Activated T-cell treated with anti-CD3 and anti-CD28 coated beads, Interleukin-2, amount 50 U/mL, for 4 hours (primary cell): Measurements from ENCODE around the gene COG3. TPM values are rescaled to one million over a fixed set of nuclear protein-coding genes. Genes with fewer than 3 reads are reported as not detected.

Experiments used
- ATAC-seq, 2 donors: fragments of 200-7000 bp; cut with Tn5 transposase; one replicate each; pipeline ENCODE4 v1.10.0; 2021
- DNase-seq: peaks from one replicate; pipeline ENCODE4 v3.0.0-alpha.2; 2020
- H3K27me3 Mint-ChIP-seq: one replicate; pipeline ENCODE4 v1.8.0; 2021; ENCODE audit warnings: low read depth, mixed read lengths
- H3K36me3 Mint-ChIP-seq: one replicate; pipeline ENCODE4 v1.8.0; 2022; ENCODE audit warnings: mixed read lengths; ENCODE audit not compliant: insufficient read depth
- H3K4me1 Mint-ChIP-seq: one replicate; pipeline ENCODE4 v1.8.0; 2021; ENCODE audit warnings: low read depth, mixed read lengths
- H3K4me3 Mint-ChIP-seq: one replicate; pipeline ENCODE4 v1.8.0; 2021; ENCODE audit warnings: mild to moderate bottlenecking, moderate library complexity, mixed read lengths
- H3K9me3 Mint-ChIP-seq: one replicate; pipeline ENCODE4 v1.8.0; 2021; ENCODE audit warnings: mixed read lengths
- total RNA-seq, 3 donors: library from RNA; stranded (reverse); gene quantifications; one replicate each; pipeline ENCODE4 v1.2.1, GENCODE V29; 2021

The COG3 gene
- total RNA-seq, 3 donors from 2014 or later = 21.7 to 23.6 (median 22.0) TPM

- no peaks in the 10 kb centered on the region for H3K9me3 Mint-ChIP-seq
- H3K27me3 Mint-ChIP-seq = no peaks in the 10 kb centered on the region
- peaks cover 6% of the 10 kb centered on the region for H3K4me1 Mint-ChIP-seq
- ATAC-seq (no peak), DNase-seq (no peak)
- H3K4me3 Mint-ChIP-seq = no peak overlapping the region
- peaks cover 39% of the 10 kb centered on the region for H3K36me3 Mint-ChIP-seq
Observed at GRCh38 chr13:45503658-45504057, 38.9 kb downstream of the COG3 start.

- peaks cover 44% of the 10 kb centered on the region for H3K36me3 Mint-ChIP-seq
- no peak overlapping the region for H3K4me3 Mint-ChIP-seq
- no peak for DNase-seq
- no peaks in the 10 kb centered on the region for H3K9me3 Mint-ChIP-seq
- H3K27me3 Mint-ChIP-seq = no peaks in the 10 kb centered on the region
- H3K4me1 Mint-ChIP-seq = peaks cover 5% of the 10 kb centered on the region
- no peak for ATAC-seq
Observed at GRCh38 chr13:45506811-45507210, 42.1 kb downstream of the COG3 start.

GRCh38 chr13:45508776-45509175 lies 44.0 kb downstream of the COG3 start:
- Mint-ChIP-seq H3K9me3 (no peaks in the 10 kb centered on the region), H3K4me3 (no peak overlapping the region), H3K4me1 (peaks cover 8% of the 10 kb centered on the region), H3K27me3 (no peaks in the 10 kb centered on the region), H3K36me3 (peaks cover 37% of the 10 kb centered on the region)
- DNase-seq (no peak), ATAC-seq (no peak)

GRCh38 chr13:45510672-45511071 lies 45.9 kb downstream of the COG3 start:
- ATAC-seq (no peak), DNase-seq (no peak)
- Mint-ChIP-seq H3K27me3 (no peaks in the 10 kb centered on the region), H3K4me1 (peaks cover 8% of the 10 kb centered on the region), H3K36me3 (peaks cover 37% of the 10 kb centered on the region), H3K4me3 (no peak overlapping the region), H3K9me3 (no peaks in the 10 kb centered on the region)

- H3K9me3 Mint-ChIP-seq = no peaks in the 10 kb centered on the region
- no peak overlapping the region for H3K4me3 Mint-ChIP-seq
- no peaks in the 10 kb centered on the region for H3K27me3 Mint-ChIP-seq
- DNase-seq = no peak
- peaks cover 11% of the 10 kb centered on the region for H3K4me1 Mint-ChIP-seq
- ATAC-seq = peak; percentile 48 to 63
- H3K36me3 Mint-ChIP-seq = peaks cover 36% of the 10 kb centered on the region
Observed at GRCh38 chr13:45511310-45512097, 46.8 kb downstream of the COG3 start.

GRCh38 chr13:45512098-45512496 lies 47.4 kb downstream of the COG3 start:
- ATAC-seq = peak; percentile 27 to 41
- Mint-ChIP-seq H3K9me3 (no peaks in the 10 kb centered on the region), H3K36me3 (peaks cover 38% of the 10 kb centered on the region), H3K4me1 (peaks cover 16% of the 10 kb centered on the region), H3K27me3 (no peaks in the 10 kb centered on the region), H3K4me3 (no peak overlapping the region)
- DNase-seq = no peak

GRCh38 chr13:45516757-45517156 lies 52.0 kb downstream of the COG3 start:
- Mint-ChIP-seq H3K4me1 (peaks cover 27% of the 10 kb centered on the region), H3K4me3 (no peak overlapping the region), H3K36me3 (peaks cover 54% of the 10 kb centered on the region), H3K9me3 (no peaks in the 10 kb centered on the region), H3K27me3 (no peaks in the 10 kb centered on the region)
- ATAC-seq = no peak
- no peak for DNase-seq

GRCh38 chr13:45518525-45519245 lies 53.9 kb downstream of the COG3 start:
- H3K9me3 Mint-ChIP-seq = no peaks in the 10 kb centered on the region
- DNase-seq (no peak), ATAC-seq (peak; percentile 78 to 80)
- no peaks in the 10 kb centered on the region for H3K27me3 Mint-ChIP-seq
- H3K4me1 Mint-ChIP-seq = peaks cover 24% of the 10 kb centered on the region
- peaks cover 58% of the 10 kb centered on the region for H3K36me3 Mint-ChIP-seq
- H3K4me3 Mint-ChIP-seq = no peak overlapping the region

GRCh38 chr13:45519493-45519892 lies 54.8 kb downstream of the COG3 start:
- DNase-seq (no peak), ATAC-seq (no peak)
- peaks cover 60% of the 10 kb centered on the region for H3K36me3 Mint-ChIP-seq
- H3K4me3 Mint-ChIP-seq = no peak overlapping the region
- no peaks in the 10 kb centered on the region for H3K27me3 Mint-ChIP-seq
- no peaks in the 10 kb centered on the region for H3K9me3 Mint-ChIP-seq
- H3K4me1 Mint-ChIP-seq = peaks cover 24% of the 10 kb centered on the region

GRCh38 chr13:45521297-45521696 lies 56.6 kb downstream of the COG3 start:
- H3K4me3 Mint-ChIP-seq = no peak overlapping the region
- H3K9me3 Mint-ChIP-seq = no peaks in the 10 kb centered on the region
- no peaks in the 10 kb centered on the region for H3K27me3 Mint-ChIP-seq
- no peak for DNase-seq
- H3K36me3 Mint-ChIP-seq = peaks cover 60% of the 10 kb centered on the region
- ATAC-seq = no peak
- H3K4me1 Mint-ChIP-seq = peaks cover 23% of the 10 kb centered on the region

- H3K36me3 Mint-ChIP-seq = peaks cover 54% of the 10 kb centered on the region
- H3K27me3 Mint-ChIP-seq = no peaks in the 10 kb centered on the region
- ATAC-seq = no peak
Observed at GRCh38 chr13:45522571-45522970, 57.8 kb downstream of the COG3 start.

GRCh38 chr13:45527699-45528462 lies 63.1 kb downstream of the COG3 start:
- no peak for ATAC-seq
- Mint-ChIP-seq H3K36me3 (peaks cover 33% of the 10 kb centered on the region), H3K9me3 (no peaks in the 10 kb centered on the region)

More at GRCh38 chr13:45522571-45522970, 57.8 kb downstream of the COG3 start:
- DNase-seq = no peak
- H3K4me3 Mint-ChIP-seq = no peak overlapping the region
- H3K9me3 Mint-ChIP-seq = no peaks in the 10 kb centered on the region
- H3K4me1 Mint-ChIP-seq = peaks cover 15% of the 10 kb centered on the region

GRCh38 chr13:45529758-45530157 lies 65.0 kb downstream of the COG3 start:
- ATAC-seq (no peak), DNase-seq (no peak)
- H3K9me3 Mint-ChIP-seq = no peaks in the 10 kb centered on the region
- no peak overlapping the region for H3K4me3 Mint-ChIP-seq
- peaks cover 42% of the 10 kb centered on the region for H3K36me3 Mint-ChIP-seq
- no peaks in the 10 kb centered on the region for H3K27me3 Mint-ChIP-seq
- H3K4me1 Mint-ChIP-seq = no peaks in the 10 kb centered on the region

More at GRCh38 chr13:45527699-45528462, 63.1 kb downstream of the COG3 start:
- Mint-ChIP-seq H3K4me1 (no peaks in the 10 kb centered on the region), H3K27me3 (no peaks in the 10 kb centered on the region), H3K4me3 (no peak overlapping the region)
- DNase-seq = no peak

GRCh38 chr13:45534604-45535003 lies 69.9 kb downstream of the COG3 start:
- Mint-ChIP-seq H3K9me3 (no peaks in the 10 kb centered on the region), H3K36me3 (peaks cover 31% of the 10 kb centered on the region), H3K27me3 (no peaks in the 10 kb centered on the region), H3K4me3 (no peak overlapping the region), H3K4me1 (no peaks in the 10 kb centered on the region)
- ATAC-seq = no peak
- DNase-seq = no peak
